Fibroblast of pulmonary artery (primary cell): Measurements from ENCODE around the gene DAZAP1.

Experiments
- DNase-seq: peaks from one replicate; pipeline ENCODE4 v3.0.0-alpha.2; 2010; ENCODE audit warnings: low read depth
- H3K4me3 ChIP-seq: replicated peaks from 2 replicates; pipeline ENCODE4 v1.5.1; 2011; ENCODE audit warnings: low read depth, mild to moderate bottlenecking, control low read depth, low read length, moderate library complexity
- CTCF ChIP-seq: IDR thresholded peaks from 2 replicates; pipeline ENCODE4 v1.5.1; 2011; ENCODE audit warnings: mild to moderate bottlenecking, control low read depth, low read length, inconsistent platforms; ENCODE audit errors: missing control alignments

DAZAP1 gene

GRCh38 chr19:1483131-1483978 is 76.0 kb downstream of the DAZAP1 start:
- no peak for DNase-seq
- no peak for TF ChIP-seq CTCF
- no peak overlapping the region for H3K4me3 ChIP-seq

- TF ChIP-seq CTCF, result no peak
- DNase-seq, result no peak
- no peak overlapping the region for H3K4me3 ChIP-seq
These were observed 76.6 kb downstream of the DAZAP1 start for GRCh38 chr19:1483979-1484428.
